HUES48 (cell line): Measurements from ENCODE around the gene TECRL.

Experiments used
- H3K27ac ChIP-seq: one replicate; pipeline ENCODE4 v1.7.0; 2013; ENCODE audit warnings: low read depth, low read length, inconsistent platforms
- H3K27me3 ChIP-seq: 2 replicates; pipeline ENCODE4 v1.6.1; 2013; ENCODE audit warnings: mild to moderate bottlenecking, low read length; ENCODE audit not compliant: control insufficient read depth, insufficient read depth
- H3K36me3 ChIP-seq: 2 replicates; pipeline ENCODE4 v1.6.1; 2013; ENCODE audit warnings: low read length; ENCODE audit not compliant: control insufficient read depth, insufficient read depth
- H3K4me1 ChIP-seq: 2 replicates; pipeline ENCODE4 v1.6.1; 2013; ENCODE audit warnings: mild to moderate bottlenecking, low read length; ENCODE audit not compliant: control insufficient read depth, insufficient read depth
- H3K4me3 ChIP-seq: 2 replicates; pipeline ENCODE4 v1.5.1; 2013; ENCODE audit warnings: mild to moderate bottlenecking, low read depth, low read length
- H3K9ac ChIP-seq: 2 replicates; pipeline ENCODE4 v1.6.1; 2013; ENCODE audit warnings: mild to moderate bottlenecking, low read depth, low read length, moderate library complexity
- H3K9me3 ChIP-seq: 2 replicates; pipeline ENCODE4 v1.6.1; 2013; ENCODE audit warnings: low read length; ENCODE audit not compliant: control insufficient read depth, insufficient read depth

Gene TECRL

GRCh38 chr4:64409300-64409699, at the start of gene TECRL:
Gene TECRL, minus strand, starts transcription at chr4:64409450. Its CDS starts 99 bp downstream, at chr4:64409351.
- Histone ChIP-seq H3K4me3 (no peak within 1 kb of the TSS), H3K4me1 (no peaks in the 10 kb centered on the region), H3K9me3 (no peaks in the 10 kb centered on the region), H3K27me3 (no peaks in the 10 kb centered on the region), H3K27ac (no peak within 1 kb of the TSS), H3K36me3 (no peaks in the 10 kb centered on the region), H3K9ac (no peak within 1 kb of the TSS)

- Histone ChIP-seq H3K27me3 (no peaks in the 10 kb centered on the region), H3K27ac (no peak overlapping the region), H3K36me3 (no peaks in the 10 kb centered on the region), H3K4me1 (no peaks in the 10 kb centered on the region), H3K9me3 (peaks cover 10% of the 10 kb centered on the region), H3K4me3 (no peak overlapping the region), H3K9ac (no peak overlapping the region)
These were observed 23.4 kb upstream of the TECRL start for GRCh38 chr4:64432674-64433073.

GRCh38 chr4:64430933-64431332, 21.7 kb upstream of the TECRL start:
- Histone ChIP-seq H3K9me3 (peaks cover 10% of the 10 kb centered on the region), H3K27me3 (no peaks in the 10 kb centered on the region), H3K9ac (no peak overlapping the region), H3K27ac (no peak overlapping the region), H3K4me1 (no peaks in the 10 kb centered on the region), H3K36me3 (no peaks in the 10 kb centered on the region), H3K4me3 (no peak overlapping the region)

- Histone ChIP-seq H3K9ac (no peak overlapping the region), H3K4me1 (no peaks in the 10 kb centered on the region), H3K27me3 (no peaks in the 10 kb centered on the region), H3K9me3 (no peaks in the 10 kb centered on the region), H3K36me3 (no peaks in the 10 kb centered on the region), H3K4me3 (no peak overlapping the region), H3K27ac (no peak overlapping the region)
These were observed 8.7 kb upstream of the TECRL start for GRCh38 chr4:64417974-64418373.

- no peaks in the 10 kb centered on the region for H3K9me3 ChIP-seq
- H3K27me3 ChIP-seq: no peaks in the 10 kb centered on the region
- no peaks in the 10 kb centered on the region for H3K36me3 ChIP-seq
- H3K4me1 ChIP-seq: peaks cover 4% of the 10 kb centered on the region; the same call in 1 of the 2 replicates
- H3K9ac ChIP-seq: no peak overlapping the region
- H3K4me3 ChIP-seq: no peak overlapping the region
- no peak overlapping the region for H3K27ac ChIP-seq
These were observed 2.2 kb downstream of the TECRL start for GRCh38 chr4:64407000-64407399.

GRCh38 chr4:64405761-64406160, 3.5 kb downstream of the TECRL start:
- no peaks in the 10 kb centered on the region for H3K27me3 ChIP-seq
- H3K4me1 ChIP-seq: peaks cover 4% of the 10 kb centered on the region; the same call in 1 of the 2 replicates
- no peak overlapping the region for H3K4me3 ChIP-seq
- H3K9me3 ChIP-seq: no peaks in the 10 kb centered on the region
- H3K27ac ChIP-seq: no peak overlapping the region
- H3K36me3 ChIP-seq: no peaks in the 10 kb centered on the region
- H3K9ac ChIP-seq: no peak overlapping the region

- Histone ChIP-seq H3K4me1 (peaks cover 13% of the 10 kb centered on the region), H3K36me3 (no peaks in the 10 kb centered on the region), H3K9me3 (0 out of 2 replicates have a peak, but pooled peaks cover 3% of the 10 kb centered on the region)
These were observed 6.6 kb downstream of the TECRL start for GRCh38 chr4:64402684-64403083.

GRCh38 chr4:64399313-64400109, 9.7 kb downstream of the TECRL start:
- no peaks in the 10 kb centered on the region for H3K36me3 ChIP-seq
- H3K4me1 ChIP-seq: peaks cover 13% of the 10 kb centered on the region
- H3K27me3 ChIP-seq: no peaks in the 10 kb centered on the region
- no peak overlapping the region for H3K27ac ChIP-seq
- H3K4me3 ChIP-seq: no peak overlapping the region
- 0 out of 2 replicates have a peak, but pooled peaks cover 3% of the 10 kb centered on the region for H3K9me3 ChIP-seq
- no peak overlapping the region for H3K9ac ChIP-seq

More at GRCh38 chr4:64402684-64403083, 6.6 kb downstream of the TECRL start:
- H3K27me3 ChIP-seq: no peaks in the 10 kb centered on the region
- H3K27ac ChIP-seq: no peak overlapping the region
- H3K9ac ChIP-seq: no peak overlapping the region
- no peak overlapping the region for H3K4me3 ChIP-seq

- Histone ChIP-seq H3K9ac (no peak overlapping the region), H3K27me3 (no peaks in the 10 kb centered on the region), H3K4me3 (no peak overlapping the region), H3K36me3 (no peaks in the 10 kb centered on the region), H3K9me3 (no peaks in the 10 kb centered on the region), H3K27ac (no peak overlapping the region), H3K4me1 (peaks cover 6% of the 10 kb centered on the region)
These were observed 14.8 kb downstream of the TECRL start for GRCh38 chr4:64394469-64394868.

- H3K9me3 ChIP-seq: no peaks in the 10 kb centered on the region
- no peak overlapping the region for H3K9ac ChIP-seq
- no peak overlapping the region for H3K4me3 ChIP-seq
- H3K36me3 ChIP-seq: no peaks in the 10 kb centered on the region
- no peaks in the 10 kb centered on the region for H3K27me3 ChIP-seq
- no peaks in the 10 kb centered on the region for H3K4me1 ChIP-seq
- H3K27ac ChIP-seq: no peak overlapping the region
These were observed 21.0 kb downstream of the TECRL start for GRCh38 chr4:64388252-64388651.

- Histone ChIP-seq H3K36me3 (no peaks in the 10 kb centered on the region), H3K4me3 (no peak overlapping the region), H3K9me3 (no peaks in the 10 kb centered on the region), H3K27me3 (no peaks in the 10 kb centered on the region), H3K4me1 (no peaks in the 10 kb centered on the region), H3K9ac (no peak overlapping the region), H3K27ac (no peak overlapping the region)
These were observed 24.0 kb downstream of the TECRL start for GRCh38 chr4:64385220-64385619.
